ENCODE data around the gene PTGFRN.
"Not testable (repeated sequence)": the region's sequence is repeated elsewhere in the genome, so short reads cannot be mapped to it uniquely, and the experiment has no call there.

Gene PTGFRN

DNA sequence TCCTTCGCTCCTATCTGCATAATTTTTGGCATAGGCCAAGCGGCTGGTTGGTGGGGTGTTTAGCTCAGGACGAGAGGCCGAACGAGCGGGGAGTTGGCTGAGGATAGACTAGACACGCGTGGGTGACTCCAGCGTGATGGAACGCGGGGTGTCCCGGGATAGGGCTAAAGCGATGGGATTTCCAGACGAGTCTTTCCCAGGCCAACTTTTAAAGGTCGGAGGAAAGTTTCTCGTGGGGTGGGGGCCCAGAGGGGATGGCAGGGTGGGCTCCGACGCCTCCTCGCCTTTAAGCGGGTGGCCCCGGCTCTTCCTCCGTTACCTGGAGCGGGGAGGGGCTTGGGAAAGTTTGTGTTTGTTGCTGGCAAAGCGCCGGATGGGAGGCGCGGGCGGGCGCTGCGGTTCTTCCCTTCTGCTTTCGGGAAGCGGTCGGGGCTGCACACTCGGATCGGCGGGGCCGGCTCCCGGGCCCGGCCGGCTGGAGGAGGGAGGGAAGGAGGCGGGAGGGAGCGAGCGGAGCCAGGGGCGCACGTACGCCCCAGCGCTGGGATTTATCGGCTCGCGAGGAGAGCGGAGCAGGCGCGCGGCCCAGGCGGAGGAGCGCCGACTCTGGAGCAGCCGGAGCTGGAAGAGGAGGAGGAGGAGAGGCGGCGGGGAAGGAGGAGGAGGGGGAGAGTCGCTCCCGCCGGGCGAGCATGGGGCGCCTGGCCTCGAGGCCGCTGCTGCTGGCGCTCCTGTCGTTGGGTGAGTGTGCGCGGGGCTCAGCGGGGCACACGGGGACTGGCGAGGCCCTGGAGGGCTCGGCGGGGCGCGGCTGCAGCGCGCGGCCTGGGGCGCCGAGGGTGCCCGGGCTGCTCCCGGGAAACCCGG, at the start of gene PTGFRN:
TSS of gene PTGFRN (plus strand) at position 405 of the 867 bp plus-strand sequence. CDS start at position 693, 288 bp downstream.
- no peak within 1 kb of the TSS for H3K27ac ChIP-seq
- TF ChIP-seq, protein P1, sequence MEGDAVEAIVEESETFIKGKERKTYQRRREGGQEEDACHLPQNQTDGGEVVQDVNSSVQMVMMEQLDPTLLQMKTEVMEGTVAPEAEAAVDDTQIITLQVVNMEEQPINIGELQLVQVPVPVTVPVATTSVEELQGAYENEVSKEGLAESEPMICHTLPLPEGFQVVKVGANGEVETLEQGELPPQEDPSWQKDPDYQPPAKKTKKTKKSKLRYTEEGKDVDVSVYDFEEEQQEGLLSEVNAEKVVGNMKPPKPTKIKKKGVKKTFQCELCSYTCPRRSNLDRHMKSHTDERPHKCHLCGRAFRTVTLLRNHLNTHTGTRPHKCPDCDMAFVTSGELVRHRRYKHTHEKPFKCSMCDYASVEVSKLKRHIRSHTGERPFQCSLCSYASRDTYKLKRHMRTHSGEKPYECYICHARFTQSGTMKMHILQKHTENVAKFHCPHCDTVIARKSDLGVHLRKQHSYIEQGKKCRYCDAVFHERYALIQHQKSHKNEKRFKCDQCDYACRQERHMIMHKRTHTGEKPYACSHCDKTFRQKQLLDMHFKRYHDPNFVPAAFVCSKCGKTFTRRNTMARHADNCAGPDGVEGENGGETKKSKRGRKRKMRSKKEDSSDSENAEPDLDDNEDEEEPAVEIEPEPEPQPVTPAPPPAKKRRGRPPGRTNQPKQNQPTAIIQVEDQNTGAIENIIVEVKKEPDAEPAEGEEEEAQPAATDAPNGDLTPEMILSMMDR (IDR thresholded peaks at IDR 0.05), result no peak

DNA sequence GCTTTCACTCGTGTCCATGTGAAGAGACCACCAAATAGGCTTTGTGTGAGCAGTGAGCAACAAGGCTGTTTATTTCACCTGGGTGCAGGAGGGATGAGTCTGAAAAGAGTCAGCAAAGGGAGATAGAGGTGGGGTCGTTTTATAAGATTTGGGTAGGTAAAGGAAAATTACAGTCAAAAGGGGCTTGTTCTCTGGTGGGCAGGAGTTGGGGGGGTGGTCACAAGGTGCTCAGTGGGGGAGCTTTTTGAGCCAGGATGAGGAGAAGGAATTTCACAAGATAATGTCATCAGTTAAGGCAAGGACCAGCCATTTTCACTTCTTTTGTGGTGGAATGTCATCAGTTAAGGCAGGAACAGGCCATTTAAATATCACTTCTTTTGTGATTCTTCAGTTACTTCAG, 49.5 kb upstream of the PTGFRN start:
- H3K27ac ChIP-seq, result not testable (repeated sequence)

DNA sequence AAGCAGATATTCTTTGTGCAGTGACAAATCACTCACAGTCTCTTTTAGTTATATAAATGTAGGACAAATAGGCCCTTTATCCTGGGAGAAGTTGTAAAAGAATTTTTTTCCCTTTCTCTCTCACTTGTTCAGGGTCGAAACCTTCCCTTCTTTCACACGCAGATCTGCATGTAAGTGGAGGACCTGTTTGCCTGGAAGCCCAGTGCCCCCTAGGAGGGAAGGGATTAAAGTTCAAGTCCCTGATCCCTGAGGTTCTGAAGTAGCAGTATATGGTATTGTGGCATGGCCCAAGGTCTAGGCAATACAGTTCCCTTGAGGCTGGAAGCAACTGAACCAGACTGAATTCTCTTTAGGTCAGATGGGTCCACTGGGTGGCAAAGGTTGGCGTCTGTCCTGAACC, 48.6 kb upstream of the PTGFRN start:
- TF ChIP-seq, protein P1 (IDR thresholded peaks at IDR 0.05), result no peak
- TF ChIP-seq ZFX (IDR thresholded peaks at IDR 0.05; ENCODE audit: borderline replicate concordance), result no peak
- H3K27ac ChIP-seq, result no peak overlapping the region

DNA sequence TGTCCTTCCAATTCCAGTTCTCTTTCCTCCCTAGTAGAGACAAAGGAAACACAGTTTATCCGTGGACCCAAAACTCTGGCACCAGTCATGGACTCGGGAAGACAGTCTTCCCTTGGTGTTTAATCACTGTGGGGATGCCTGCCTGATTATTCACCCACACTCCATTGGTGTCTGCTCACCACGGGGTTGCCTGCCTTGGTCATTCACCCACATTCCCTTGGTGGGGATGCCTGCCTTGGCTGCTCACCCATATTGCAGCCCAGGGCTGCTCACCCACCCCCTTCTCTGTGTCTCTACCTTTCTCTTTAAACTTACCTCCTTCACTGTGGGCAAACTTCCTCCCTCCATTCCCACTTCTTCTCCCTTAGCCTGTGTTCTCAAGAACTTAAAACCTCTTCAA, 46.7 kb upstream of the PTGFRN start:
- not testable (repeated sequence) for H3K27ac ChIP-seq

DNA sequence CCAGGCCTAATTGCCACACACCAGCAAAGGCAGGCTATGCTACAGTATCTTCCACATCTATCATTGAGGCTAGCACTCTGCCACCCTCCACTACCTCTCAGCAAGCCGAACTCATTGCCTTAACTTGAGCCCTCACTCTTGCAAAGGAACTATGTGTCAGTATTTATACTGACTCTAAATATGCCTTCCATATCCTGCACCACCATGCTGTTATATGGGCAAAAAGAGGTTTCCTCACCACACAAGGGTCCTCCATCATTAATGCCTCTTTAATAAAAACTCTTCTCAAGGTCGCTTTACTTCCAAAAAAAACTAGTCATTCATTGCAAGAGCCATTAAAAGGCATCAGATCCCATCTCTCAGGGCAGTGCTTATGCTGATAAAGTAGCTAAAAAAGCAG, 43.2 kb upstream of the PTGFRN start:
- not testable (repeated sequence) for H3K27ac ChIP-seq

DNA sequence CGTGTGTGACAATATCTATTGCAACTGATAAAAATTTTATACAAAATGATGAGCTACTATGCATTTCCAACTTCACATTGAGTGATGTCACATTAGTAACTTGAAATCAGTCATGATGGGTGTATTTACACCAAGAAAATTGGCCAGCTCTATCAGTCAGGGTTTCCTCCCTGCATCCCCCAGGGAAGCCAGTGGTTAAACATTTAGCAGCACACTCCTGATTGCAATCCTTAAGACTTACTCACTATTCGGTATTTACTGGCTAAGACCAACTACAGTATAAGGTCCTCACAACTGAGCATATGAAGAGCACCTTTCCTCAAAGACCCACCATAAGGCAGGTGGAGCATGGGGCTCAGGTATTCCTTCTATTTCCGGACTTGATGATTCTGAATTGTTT, 41.3 kb upstream of the PTGFRN start:
- no peak overlapping the region for H3K27ac ChIP-seq

DNA sequence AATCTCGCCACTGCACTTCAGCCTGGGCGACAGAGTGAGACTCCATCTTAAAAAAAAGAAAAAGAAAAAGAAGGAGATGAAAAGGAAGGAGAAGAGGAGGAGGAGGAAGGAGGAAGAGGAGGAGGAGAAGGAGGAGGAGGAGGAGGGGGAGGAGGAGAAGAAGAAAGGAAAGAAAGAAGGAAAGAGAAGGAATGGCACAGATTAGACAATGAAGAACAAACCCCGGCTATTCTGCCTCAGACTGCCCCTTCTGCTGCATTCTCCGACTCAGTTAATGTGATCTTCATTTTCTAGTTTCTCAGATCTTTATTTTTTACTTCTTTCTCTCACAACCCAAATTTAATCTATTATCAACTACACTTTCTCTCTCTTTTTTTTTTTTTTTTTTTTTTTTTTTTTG, 40.1 kb upstream of the PTGFRN start:
- H3K27ac ChIP-seq, result no peak overlapping the region
- TF ChIP-seq, protein P1 (IDR thresholded peaks at IDR 0.05), result no peak
- no peak for TF ChIP-seq ZFX (IDR thresholded peaks at IDR 0.05; ENCODE audit: borderline replicate concordance)

More for the DNA sequence above, 41.3 kb upstream of the PTGFRN start:
- TF ChIP-seq, protein P1 (IDR thresholded peaks at IDR 0.05), result no peak
- no peak for TF ChIP-seq ZFX (IDR thresholded peaks at IDR 0.05; ENCODE audit: borderline replicate concordance)

DNA sequence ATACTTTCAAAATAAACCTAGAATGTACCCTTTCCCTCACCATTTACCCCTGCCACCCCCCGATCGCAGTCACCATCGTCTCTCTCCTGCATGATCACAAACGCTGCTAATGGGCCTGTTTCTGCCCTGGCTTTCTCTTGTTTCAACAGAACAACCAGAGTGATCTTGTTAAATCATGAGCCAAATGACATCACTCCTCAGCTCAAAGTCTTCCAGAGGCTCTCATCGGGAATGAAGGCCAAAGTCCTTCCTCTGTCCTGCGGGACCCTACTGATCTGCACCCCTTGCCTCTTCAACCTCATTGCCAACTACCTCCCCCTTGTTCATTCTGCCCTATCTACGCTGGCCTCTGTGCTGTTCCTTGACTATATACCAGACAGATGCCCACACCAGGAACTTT, 39.4 kb upstream of the PTGFRN start:
- H3K27ac ChIP-seq, result no peak overlapping the region
- TF ChIP-seq, protein P1 (IDR thresholded peaks at IDR 0.05), result no peak
- no peak for TF ChIP-seq ZFX (IDR thresholded peaks at IDR 0.05; ENCODE audit: borderline replicate concordance)

DNA sequence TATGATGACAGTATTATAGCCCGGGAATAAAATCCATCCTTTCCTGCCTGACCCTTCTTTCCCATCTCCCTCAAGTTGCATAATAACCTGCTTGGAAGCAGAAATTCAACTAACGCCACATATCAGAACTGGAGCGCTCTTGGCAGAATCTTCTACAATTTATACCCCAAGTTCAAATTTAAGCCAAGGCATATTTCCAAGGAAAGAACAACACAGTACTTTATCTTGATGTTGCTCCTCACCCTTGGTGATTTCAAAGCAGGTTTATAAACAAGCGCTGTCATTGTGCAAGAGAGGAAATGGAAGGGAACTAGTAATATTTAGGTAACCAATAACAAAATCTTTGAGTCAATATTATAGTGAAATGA, 38.0 kb upstream of the PTGFRN start:
- H3K27ac ChIP-seq, result no peak overlapping the region
- no peak for TF ChIP-seq ZFX (IDR thresholded peaks at IDR 0.05; ENCODE audit: borderline replicate concordance)
- TF ChIP-seq, protein P1 (IDR thresholded peaks at IDR 0.05), result no peak

Measured in 22Rv1 (cell line).